ENCODE data around the gene PTH1R. TPM values are rescaled to one million over a fixed set of nuclear protein-coding genes. Genes with fewer than 3 reads are reported as not detected.
A peak's percentile ranks its signal among the peaks of the same experiment; 100 is the strongest.
"Not testable (repeated sequence)": the region's sequence is repeated elsewhere in the genome, so short reads cannot be mapped to it uniquely, and the experiment has no call there.

PTH1R gene
- total RNA-seq, 1 experiment from 2014 or later, result 0.30 TPM

- no peak for DNase-seq (ENCODE audit: extremely low read depth, low read depth)
Measured at GRCh38 chr3:46908294-46908985, 30.9 kb downstream of the PTH1R start.

GRCh38 chr3:46908986-46909534 is 31.5 kb downstream of the PTH1R start:
- DNase-seq (ENCODE audit: extremely low read depth, low read depth), result no peak

GRCh38 chr3:46909535-46910161 is 32.1 kb downstream of the PTH1R start:
- peak; percentile 69 for DNase-seq (ENCODE audit: extremely low read depth, low read depth)

GRCh38 chr3:46910166-46910760 is 32.7 kb downstream of the PTH1R start:
- no peak for DNase-seq (ENCODE audit: extremely low read depth, low read depth)

- DNase-seq (ENCODE audit: extremely low read depth, low read depth), result not testable (repeated sequence)
Measured at GRCh38 chr3:46910914-46911313, 33.4 kb downstream of the PTH1R start.

GRCh38 chr3:46912986-46913385 is 35.5 kb downstream of the PTH1R start:
- no peak for DNase-seq (ENCODE audit: extremely low read depth, low read depth)

GRCh38 chr3:46913644-46914043 is 36.1 kb downstream of the PTH1R start:
- DNase-seq (ENCODE audit: extremely low read depth, low read depth), result no peak

GRCh38 chr3:46914849-46915248 is 37.3 kb downstream of the PTH1R start:
- DNase-seq (ENCODE audit: extremely low read depth, low read depth), result no peak

GRCh38 chr3:46915297-46915822 is 37.8 kb downstream of the PTH1R start:
- no peak for DNase-seq (ENCODE audit: extremely low read depth, low read depth)

- no peak for DNase-seq (ENCODE audit: extremely low read depth, low read depth)
Measured at GRCh38 chr3:46916278-46916677, 38.8 kb downstream of the PTH1R start.

- no peak for DNase-seq (ENCODE audit: extremely low read depth, low read depth)
Measured at GRCh38 chr3:46916799-46917198, 39.3 kb downstream of the PTH1R start.

- DNase-seq (ENCODE audit: extremely low read depth, low read depth), result no peak
Measured at GRCh38 chr3:46917257-46917656, 39.7 kb downstream of the PTH1R start.

- DNase-seq (ENCODE audit: extremely low read depth, low read depth), result no peak
Measured at GRCh38 chr3:46918202-46918601, 40.7 kb downstream of the PTH1R start.

GRCh38 chr3:46918634-46919033 is 41.1 kb downstream of the PTH1R start:
- no peak for DNase-seq (ENCODE audit: extremely low read depth, low read depth)

- DNase-seq (ENCODE audit: extremely low read depth, low read depth), result no peak
Measured at GRCh38 chr3:46921041-46921440, 43.5 kb downstream of the PTH1R start.

- DNase-seq (ENCODE audit: extremely low read depth, low read depth), result no peak
Measured at GRCh38 chr3:46921871-46922271, 44.4 kb downstream of the PTH1R start.

- DNase-seq (ENCODE audit: extremely low read depth, low read depth), result no peak
Measured at GRCh38 chr3:46922426-46922825, 44.9 kb downstream of the PTH1R start.

- DNase-seq (ENCODE audit: extremely low read depth, low read depth), result no peak
Measured at GRCh38 chr3:46922871-46923558, 45.5 kb downstream of the PTH1R start.

GRCh38 chr3:46923559-46924350 is 46.2 kb downstream of the PTH1R start:
- peak; percentile 30 for DNase-seq (ENCODE audit: extremely low read depth, low read depth)

- no peak for DNase-seq (ENCODE audit: extremely low read depth, low read depth)
Measured at GRCh38 chr3:46924921-46925584, 47.5 kb downstream of the PTH1R start.

All from NCI-H460 (cell line).